ENCODE data around the gene LONRF3.
"Not testable (repeated sequence)": the region's sequence is repeated elsewhere in the genome, so short reads cannot be mapped to it uniquely, and the experiment has no call there.

LONRF3 gene

DNA sequence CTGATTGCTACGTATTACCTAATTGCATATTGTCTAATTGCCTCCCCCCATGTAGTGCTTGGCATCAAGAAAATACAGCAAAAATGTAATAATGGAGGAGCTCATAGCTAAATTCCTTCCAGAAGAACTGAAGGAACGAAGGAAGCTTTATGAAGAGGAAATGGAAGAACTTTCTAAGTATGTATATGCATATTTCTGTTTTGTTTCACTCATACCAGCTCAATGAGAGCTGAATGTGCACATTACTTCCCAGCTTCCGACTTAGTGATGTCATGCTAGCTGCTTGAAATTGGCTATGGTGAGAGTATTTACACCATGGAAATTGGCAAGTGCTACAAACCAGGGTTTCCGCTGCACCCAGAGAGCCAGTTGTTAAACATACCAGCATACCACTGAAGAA is 34.7 kb downstream of the LONRF3 start:
- no peaks in the 10 kb centered on the region for H3K4me1 ChIP-seq
- H3K27me3 ChIP-seq = no peaks in the 10 kb centered on the region
- H3K4me3 ChIP-seq (ENCODE audit: low read depth, low read length) = no peak overlapping the region
- DNase-seq = no peak
- H3K9me3 ChIP-seq = no peaks in the 10 kb centered on the region
- TF ChIP-seq, protein P1, sequence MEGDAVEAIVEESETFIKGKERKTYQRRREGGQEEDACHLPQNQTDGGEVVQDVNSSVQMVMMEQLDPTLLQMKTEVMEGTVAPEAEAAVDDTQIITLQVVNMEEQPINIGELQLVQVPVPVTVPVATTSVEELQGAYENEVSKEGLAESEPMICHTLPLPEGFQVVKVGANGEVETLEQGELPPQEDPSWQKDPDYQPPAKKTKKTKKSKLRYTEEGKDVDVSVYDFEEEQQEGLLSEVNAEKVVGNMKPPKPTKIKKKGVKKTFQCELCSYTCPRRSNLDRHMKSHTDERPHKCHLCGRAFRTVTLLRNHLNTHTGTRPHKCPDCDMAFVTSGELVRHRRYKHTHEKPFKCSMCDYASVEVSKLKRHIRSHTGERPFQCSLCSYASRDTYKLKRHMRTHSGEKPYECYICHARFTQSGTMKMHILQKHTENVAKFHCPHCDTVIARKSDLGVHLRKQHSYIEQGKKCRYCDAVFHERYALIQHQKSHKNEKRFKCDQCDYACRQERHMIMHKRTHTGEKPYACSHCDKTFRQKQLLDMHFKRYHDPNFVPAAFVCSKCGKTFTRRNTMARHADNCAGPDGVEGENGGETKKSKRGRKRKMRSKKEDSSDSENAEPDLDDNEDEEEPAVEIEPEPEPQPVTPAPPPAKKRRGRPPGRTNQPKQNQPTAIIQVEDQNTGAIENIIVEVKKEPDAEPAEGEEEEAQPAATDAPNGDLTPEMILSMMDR (IDR thresholded peaks at IDR 0.05; ENCODE audit: low read depth, low read length) = no peak
- H3K36me3 ChIP-seq = no peaks in the 10 kb centered on the region

DNA sequence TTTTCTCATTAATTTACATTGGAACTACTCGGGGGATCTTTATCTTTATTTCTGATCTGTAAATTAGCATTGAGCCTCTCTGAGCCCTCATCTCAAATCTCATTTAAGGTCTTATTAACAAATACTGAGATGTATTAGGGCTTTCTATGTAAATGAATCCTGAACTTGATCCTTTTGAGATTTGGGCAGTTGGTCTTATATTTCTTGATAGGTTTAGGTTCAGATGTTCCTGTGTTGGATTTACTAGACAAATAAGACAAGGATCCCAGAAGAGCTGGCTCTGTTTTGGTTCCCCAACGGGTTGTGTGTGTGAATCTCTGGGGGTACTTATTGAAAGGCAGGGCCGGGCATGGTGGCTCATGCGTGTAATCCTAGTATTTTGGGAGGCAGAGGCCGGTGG is 36.1 kb downstream of the LONRF3 start:
- H3K4me3 ChIP-seq (ENCODE audit: low read depth, low read length) = no peak overlapping the region
- TF ChIP-seq, protein P1 (IDR thresholded peaks at IDR 0.05; ENCODE audit: low read depth, low read length) = no peak
- no peaks in the 10 kb centered on the region for H3K4me1 ChIP-seq
- no peaks in the 10 kb centered on the region for H3K9me3 ChIP-seq
- H3K27me3 ChIP-seq = no peaks in the 10 kb centered on the region
- no peak for DNase-seq
- H3K36me3 ChIP-seq = no peaks in the 10 kb centered on the region

DNA sequence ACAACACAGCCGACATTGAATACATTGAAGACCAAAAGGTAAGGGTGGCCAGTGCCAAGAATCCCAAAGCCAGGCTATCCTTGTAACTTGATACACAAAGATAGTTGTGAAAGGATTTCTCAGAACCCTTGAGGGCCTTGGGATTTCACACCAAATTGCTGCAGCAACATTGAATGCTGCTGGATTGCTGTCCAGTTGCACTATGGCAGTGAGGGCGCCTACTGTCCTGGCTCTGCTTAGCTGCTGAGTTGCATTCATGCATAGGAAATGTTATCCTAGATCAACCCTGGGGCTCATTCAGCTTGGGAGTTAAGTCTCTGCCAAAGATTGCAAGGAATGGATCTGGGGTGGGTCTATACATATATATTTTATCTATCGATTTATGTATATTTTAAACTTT is 38.7 kb downstream of the LONRF3 start:
- Histone ChIP-seq H3K4me1 (no peaks in the 10 kb centered on the region), H3K36me3 (no peaks in the 10 kb centered on the region)
- TF ChIP-seq, protein P1 (IDR thresholded peaks at IDR 0.05; ENCODE audit: low read depth, low read length) = no peak

DNA sequence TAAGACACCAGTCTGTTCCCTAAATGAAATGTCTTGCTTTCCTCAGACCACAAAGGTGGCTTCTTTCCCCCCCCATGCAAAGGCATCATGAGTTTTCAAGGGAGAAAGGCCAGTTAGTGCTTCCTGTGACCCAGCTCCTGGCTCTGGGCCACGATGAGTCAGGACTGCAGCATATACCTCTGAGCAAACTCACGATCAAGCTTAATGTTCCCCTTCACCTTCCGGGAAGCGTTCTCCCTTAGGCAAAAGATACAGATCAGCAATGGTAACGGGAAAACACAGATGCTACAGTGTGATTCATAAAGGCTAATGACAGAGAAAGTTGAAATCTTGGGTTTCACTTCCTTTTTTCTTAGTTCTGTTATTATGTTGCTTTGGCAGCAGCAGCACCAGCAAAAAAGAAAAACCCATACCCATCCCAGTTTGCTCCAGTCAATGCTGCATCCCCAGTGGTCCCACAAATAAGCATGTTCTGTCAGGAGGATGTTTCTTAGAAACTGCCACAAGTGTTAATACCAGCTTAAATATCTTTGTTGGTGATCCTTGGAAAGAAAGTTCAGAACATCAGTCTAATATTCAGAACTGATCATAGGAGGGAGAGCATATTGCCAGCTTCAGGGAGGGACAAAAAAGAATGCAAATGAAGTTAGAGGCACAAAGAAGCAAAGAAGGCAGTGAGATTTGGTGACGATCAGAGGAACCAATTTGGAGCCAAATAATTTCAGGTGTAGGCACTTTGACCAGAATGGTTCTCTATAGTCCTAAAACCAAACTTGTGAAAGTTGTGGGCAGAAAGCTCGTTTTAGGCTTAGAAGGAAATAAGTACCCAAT is 41.2 kb downstream of the LONRF3 start:
- TF ChIP-seq, protein P1 (IDR thresholded peaks at IDR 0.05; ENCODE audit: low read depth, low read length) = no peak
- H3K36me3 ChIP-seq = no peaks in the 10 kb centered on the region
- no peaks in the 10 kb centered on the region for H3K4me1 ChIP-seq
- H3K4me3 ChIP-seq (ENCODE audit: low read depth, low read length) = no peak overlapping the region
- H3K9me3 ChIP-seq = no peaks in the 10 kb centered on the region
- H3K27me3 ChIP-seq = no peaks in the 10 kb centered on the region
- peak; percentile 36 for DNase-seq

More for the DNA sequence above, 38.7 kb downstream of the LONRF3 start:
- Histone ChIP-seq H3K9me3 (no peaks in the 10 kb centered on the region), H3K27me3 (no peaks in the 10 kb centered on the region), H3K4me3 (ENCODE audit: low read depth, low read length) (no peak overlapping the region)
- DNase-seq = no peak

DNA sequence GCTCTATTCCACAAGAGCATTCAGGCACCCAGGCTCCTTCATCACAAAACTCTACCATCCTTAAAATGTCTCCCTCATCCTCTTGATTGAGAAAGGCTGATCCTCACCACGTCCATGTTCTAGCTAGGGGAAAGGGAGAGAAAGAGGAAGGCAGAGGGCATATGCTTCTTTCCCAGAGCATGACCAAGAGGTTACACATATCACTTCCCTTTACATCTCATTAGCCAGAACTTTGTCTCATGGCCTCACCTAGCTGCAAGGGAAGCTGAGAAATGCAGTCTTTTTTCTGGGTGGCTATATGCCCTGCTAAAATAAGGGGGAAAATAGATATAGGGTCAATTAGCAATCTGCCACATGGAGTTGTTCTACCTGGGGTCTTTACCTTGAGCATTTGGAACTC is 42.7 kb downstream of the LONRF3 start:
- Histone ChIP-seq H3K36me3 (no peaks in the 10 kb centered on the region), H3K4me1 (no peaks in the 10 kb centered on the region), H3K27me3 (no peaks in the 10 kb centered on the region), H3K9me3 (no peaks in the 10 kb centered on the region), H3K4me3 (ENCODE audit: low read depth, low read length) (no peak overlapping the region)
- TF ChIP-seq, protein P1 (IDR thresholded peaks at IDR 0.05; ENCODE audit: low read depth, low read length) = no peak
- DNase-seq = no peak

DNA sequence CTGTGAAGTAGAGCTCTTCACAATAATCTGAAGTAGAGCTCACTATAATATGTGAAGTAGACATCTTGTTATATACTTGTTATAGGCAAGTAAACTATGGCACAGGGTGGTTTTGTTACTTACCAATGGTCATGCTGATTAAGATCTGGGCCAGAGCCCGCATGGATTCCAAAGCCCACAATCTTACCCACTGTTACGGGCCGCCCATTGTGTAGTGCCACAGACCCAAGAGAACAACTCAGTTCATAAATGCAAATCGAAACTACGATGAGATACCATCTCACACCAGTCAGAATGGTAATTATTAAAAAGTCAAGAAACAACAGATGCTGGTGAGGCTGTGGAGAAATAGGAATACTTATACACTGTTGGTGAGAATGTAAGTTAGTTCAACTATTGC is 51.5 kb downstream of the LONRF3 start:
- TF ChIP-seq, protein P1 (IDR thresholded peaks at IDR 0.05; ENCODE audit: low read depth, low read length) = no peak
- no peaks in the 10 kb centered on the region for H3K9me3 ChIP-seq
- H3K4me3 ChIP-seq (ENCODE audit: low read depth, low read length) = no peak overlapping the region
- H3K4me1 ChIP-seq = no peaks in the 10 kb centered on the region
- DNase-seq = no peak
- H3K27me3 ChIP-seq = no peaks in the 10 kb centered on the region
- no peaks in the 10 kb centered on the region for H3K36me3 ChIP-seq

DNA sequence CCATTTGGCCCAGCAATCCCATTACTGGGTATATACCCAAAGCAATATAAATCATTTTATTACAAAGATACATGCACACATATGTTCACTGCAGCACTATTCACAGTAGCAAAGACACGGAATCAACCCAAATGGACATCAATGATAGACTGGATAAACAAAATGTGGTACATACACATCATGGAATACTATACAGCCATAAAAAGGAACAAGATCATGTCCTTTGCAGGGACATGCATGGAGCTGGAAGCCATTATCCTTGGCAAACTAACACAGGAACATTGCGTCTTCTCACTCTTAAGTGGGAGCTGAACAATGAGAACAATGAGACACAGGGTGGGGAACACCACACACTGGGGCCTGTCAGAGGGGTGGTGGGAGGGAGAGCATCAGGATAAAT is 51.9 kb downstream of the LONRF3 start:
- H3K4me1 ChIP-seq, H3K9me3 ChIP-seq: not testable (repeated sequence)

DNA sequence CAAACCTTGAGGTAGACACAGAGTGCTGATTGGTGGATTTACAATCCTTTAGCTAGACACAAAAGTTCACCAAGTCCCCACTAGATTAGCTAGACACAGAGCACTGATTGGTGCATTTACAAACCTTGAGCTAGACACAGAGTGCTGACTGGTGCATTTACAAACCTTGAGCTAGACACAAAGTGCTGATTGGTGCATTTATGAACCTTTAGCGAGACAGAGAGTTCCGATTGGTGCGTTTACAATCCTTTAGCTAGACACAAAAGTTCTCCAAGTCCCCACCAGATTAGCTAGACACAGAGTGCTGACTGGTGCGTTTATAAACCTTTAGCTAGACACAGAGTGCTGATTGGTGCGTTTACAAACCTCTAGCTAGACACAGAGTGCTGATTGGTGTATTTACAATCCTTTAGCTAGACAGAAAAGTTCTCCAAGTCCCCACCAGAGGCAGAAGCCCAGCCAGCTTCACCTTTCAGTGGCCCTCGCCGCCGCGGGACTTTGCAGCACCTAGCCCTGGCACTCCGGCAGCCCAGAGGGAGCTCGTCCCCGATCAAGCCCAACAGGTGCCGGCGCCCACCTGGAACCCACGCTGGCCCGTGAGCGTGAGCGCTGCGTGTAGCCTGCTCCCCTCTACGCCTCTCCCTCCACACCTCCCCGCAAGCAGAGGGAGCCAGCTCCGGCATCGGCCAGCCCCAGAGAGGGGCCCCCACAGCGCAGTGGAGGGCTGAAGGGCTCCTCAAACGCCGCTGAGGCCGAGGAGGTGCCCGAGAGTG is 53.7 kb downstream of the LONRF3 start:
- not testable (repeated sequence) for H3K27me3 ChIP-seq; H3K4me1 ChIP-seq; H3K4me3 ChIP-seq (ENCODE audit: low read depth, low read length); DNase-seq; H3K36me3 ChIP-seq; H3K9me3 ChIP-seq

More for the DNA sequence above, 51.9 kb downstream of the LONRF3 start:
- H3K4me3 ChIP-seq (ENCODE audit: low read depth, low read length); H3K36me3 ChIP-seq; H3K27me3 ChIP-seq; DNase-seq: not testable (repeated sequence)
